ENCODE results near the gene GOLGA6B.
"Not testable (repeated sequence)": the region's sequence is repeated elsewhere in the genome, so short reads cannot be mapped to it uniquely, and the experiment has no call there.

DNA sequence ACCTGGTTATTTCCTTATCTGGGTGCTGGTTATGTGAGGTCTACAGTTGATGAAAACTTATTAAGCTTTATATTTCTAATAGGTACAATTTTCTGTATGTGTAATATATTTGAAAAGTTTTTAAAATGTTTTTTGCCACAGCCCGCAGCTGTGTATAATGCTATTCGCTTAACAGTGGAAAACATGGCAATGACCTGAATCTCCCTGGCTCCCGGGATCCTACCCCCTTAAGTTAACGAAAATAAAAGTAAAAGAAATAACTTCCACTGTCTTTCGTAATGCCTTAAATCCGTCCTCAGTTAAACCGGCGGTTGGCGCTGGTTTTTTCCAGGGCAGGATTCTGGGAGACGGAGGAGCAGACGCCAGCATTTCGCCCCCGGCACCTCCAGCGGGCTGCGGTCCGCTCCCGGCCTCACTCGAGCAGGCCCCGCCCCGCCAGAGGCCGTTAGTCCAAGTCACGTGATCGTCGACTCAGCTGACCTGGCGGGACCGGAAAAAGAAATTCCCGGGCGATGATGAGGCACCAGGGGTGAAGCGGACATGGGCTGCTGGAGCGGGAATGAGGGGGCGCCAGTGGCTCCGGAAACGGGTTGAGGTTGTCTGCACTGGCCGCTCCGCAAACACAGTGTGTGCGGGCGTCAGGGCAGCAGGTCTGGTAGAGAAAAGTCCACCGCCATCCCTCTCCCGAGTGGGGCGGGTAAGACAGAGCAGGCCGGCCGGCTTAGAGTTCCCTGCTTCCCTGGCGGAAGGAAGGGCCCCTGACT, 17.8 kb upstream of the GOLGA6B start:
- TF ChIP-seq, protein P1, sequence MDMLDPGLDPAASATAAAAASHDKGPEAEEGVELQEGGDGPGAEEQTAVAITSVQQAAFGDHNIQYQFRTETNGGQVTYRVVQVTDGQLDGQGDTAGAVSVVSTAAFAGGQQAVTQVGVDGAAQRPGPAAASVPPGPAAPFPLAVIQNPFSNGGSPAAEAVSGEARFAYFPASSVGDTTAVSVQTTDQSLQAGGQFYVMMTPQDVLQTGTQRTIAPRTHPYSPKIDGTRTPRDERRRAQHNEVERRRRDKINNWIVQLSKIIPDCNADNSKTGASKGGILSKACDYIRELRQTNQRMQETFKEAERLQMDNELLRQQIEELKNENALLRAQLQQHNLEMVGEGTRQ (CRISPR knock-in tag; IDR thresholded peaks at IDR 0.05) = not testable (repeated sequence)
- not testable (repeated sequence) for TF ChIP-seq TEAD4 (CRISPR knock-in tag; IDR thresholded peaks at IDR 0.05); TCF7 (CRISPR knock-in tag; IDR thresholded peaks at IDR 0.05; ENCODE audit: low read depth); FOXP1 (CRISPR knock-in tag; IDR thresholded peaks at IDR 0.05; ENCODE audit: borderline replicate concordance); CREM (CRISPR knock-in tag; IDR thresholded peaks at IDR 0.05)
- TF ChIP-seq, protein P2, sequence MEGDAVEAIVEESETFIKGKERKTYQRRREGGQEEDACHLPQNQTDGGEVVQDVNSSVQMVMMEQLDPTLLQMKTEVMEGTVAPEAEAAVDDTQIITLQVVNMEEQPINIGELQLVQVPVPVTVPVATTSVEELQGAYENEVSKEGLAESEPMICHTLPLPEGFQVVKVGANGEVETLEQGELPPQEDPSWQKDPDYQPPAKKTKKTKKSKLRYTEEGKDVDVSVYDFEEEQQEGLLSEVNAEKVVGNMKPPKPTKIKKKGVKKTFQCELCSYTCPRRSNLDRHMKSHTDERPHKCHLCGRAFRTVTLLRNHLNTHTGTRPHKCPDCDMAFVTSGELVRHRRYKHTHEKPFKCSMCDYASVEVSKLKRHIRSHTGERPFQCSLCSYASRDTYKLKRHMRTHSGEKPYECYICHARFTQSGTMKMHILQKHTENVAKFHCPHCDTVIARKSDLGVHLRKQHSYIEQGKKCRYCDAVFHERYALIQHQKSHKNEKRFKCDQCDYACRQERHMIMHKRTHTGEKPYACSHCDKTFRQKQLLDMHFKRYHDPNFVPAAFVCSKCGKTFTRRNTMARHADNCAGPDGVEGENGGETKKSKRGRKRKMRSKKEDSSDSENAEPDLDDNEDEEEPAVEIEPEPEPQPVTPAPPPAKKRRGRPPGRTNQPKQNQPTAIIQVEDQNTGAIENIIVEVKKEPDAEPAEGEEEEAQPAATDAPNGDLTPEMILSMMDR (IDR thresholded peaks at IDR 0.05) = not testable (repeated sequence)
- TF ChIP-seq, protein P3, sequence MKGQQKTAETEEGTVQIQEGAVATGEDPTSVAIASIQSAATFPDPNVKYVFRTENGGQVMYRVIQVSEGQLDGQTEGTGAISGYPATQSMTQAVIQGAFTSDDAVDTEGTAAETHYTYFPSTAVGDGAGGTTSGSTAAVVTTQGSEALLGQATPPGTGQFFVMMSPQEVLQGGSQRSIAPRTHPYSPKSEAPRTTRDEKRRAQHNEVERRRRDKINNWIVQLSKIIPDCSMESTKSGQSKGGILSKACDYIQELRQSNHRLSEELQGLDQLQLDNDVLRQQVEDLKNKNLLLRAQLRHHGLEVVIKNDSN (CRISPR knock-in tag; IDR thresholded peaks at IDR 0.05) = not testable (repeated sequence)
